HG02970 (cell line): ENCODE results near the gene ZBTB7A.

Source experiments
- ATAC-seq: cut with Tn5 transposase; IDR thresholded peaks from one replicate; pipeline ENCODE4 v1.9.1; 2021; ENCODE audit warnings: mild to moderate bottlenecking, moderate library complexity, moderate number of reproducible peaks; ENCODE audit not compliant: unreplicated experiment, low FRiP score

ZBTB7A gene

DNA sequence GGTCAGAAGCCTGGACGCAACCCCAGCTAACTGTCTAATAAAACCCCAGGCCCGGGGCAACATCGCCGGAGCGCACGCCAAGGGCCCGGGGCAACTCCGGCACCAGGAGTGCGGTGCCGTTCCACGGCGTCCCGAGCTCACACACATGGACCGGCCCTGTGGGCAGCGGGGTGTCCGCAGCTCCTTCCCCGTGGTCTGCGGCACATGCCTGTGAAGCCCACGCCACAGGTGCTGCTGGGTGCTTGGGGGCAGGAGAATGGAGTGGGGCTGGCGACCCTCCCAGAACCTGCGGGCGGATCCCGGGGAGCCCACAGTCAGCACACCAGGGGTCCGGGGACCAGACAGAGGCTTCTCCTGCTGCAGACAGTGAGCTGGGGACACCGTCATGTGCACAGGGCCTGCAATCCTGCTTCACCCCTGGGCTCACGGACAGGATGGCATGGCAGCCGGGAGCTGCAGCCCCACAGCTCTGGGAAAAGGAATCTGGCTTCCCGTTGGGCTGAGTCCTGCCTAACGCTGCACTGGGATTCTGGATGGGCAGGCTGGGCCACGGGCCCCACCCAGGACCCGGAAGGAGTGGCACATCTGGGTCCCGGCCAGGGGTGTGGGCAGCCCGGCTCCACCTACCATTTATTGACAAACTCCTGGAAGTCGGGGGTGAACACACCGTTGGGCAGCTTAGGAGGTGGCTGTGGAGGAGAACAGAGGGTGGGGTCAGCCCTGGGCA is 28.2 kb upstream of the ZBTB7A start:
- no peak for ATAC-seq

DNA sequence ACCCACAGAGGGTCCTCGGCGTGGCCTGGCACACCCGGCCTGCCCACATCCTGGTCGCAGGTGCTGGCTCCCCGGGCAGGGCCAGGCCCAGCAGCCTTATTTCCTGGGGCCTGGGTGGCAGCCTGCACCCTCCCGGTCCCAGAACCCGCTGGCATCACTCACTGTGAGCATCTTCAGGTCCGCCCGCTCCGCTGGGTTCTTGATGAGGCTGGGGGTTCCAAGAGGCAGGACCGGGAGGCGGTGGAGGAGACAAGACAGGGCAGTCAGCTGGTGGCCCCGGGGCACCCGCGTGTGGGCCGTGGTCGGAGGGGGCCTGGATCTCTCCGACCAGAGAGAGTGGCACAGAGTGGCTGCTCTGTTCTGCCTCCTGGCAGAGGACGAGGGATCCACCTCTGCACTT is 27.6 kb upstream of the ZBTB7A start:
- no peak for ATAC-seq

DNA sequence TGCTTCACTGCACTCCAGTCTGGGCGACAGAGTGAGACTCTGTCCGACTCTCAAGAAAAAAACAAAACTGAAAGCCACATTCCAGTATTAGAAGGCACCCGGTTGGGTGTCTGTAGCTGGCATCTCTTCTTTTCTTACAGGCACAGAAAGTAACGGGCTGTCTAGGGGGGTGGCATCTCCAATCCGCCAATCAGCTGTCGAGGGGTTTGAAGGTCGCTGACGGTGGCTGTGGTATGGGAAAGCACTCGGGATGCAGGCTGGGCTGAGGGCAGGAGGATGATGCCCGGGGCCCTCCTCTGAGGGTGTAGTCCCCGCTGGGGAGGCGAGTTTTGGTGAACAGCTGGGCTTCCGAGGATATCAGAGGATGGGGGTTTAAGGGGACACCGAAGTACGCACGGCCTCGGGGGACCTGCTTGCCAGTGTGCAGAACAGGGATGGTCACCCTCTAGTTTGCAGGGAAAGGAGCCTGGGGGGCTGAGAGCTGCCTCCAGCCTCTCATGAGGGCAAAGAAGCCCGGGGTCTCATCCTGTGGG is 27.0 kb upstream of the ZBTB7A start:
- no peak for ATAC-seq

DNA sequence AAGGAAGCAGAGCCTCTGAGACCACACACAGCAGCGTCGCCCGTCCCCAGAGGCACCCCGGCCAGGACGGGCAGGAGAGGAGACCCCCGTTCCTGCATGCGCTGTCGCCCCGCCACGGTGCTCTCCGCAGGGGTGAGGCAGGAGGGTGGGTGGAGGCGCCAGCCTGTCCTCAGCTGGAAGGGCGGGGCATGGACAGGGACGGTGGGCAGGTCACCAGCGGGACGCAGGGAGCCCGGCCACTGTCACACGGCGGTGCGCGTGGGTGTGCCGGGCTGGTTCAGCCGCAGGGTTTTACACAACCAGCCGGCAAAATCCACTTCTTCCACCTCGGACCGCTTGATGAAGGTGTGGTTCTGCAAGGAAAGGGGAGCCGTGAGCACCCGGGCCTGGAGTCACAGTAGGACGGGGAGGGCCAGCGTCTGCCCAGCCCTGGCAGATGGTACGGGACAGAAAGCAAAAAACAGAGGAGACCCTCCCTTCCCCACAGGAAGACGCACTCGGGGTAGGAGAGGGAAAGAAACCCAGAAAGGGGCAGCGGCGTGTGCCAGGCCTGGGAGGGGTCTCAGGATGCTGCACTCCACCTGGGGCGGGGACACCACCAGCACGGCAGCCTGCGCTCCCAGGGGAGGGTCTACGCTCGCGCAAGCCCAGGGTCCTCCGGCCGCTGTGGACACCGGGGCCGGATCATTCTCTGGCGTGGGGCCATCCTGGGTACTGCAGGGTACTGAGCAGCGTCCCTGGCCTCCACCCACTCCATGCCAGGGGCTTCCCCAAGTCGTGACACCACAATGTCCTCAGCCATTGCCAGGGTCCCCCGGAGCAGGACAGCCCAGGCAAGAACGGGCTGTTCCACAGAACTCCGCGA is 23.9 kb upstream of the ZBTB7A start:
- no peak for ATAC-seq

DNA sequence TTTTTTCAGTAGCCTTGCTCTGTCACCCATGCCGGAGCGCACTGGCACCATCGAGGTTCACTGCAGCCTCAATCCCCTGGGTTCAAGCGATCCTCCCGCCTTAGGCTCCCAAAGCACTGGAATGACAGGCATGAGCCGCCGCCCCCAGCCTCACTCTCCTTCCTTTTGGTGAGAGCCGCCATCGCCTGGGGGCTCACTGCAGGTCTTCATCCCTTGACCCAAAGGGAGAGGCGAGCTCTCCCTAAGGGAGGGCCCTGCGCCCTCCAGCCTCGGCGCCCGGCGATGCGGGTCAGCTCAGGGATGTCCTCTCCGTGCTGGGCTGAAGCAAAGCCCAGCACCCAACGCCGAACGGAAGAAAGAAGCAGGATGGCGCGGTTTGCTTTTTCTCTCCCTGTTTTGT is 23.2 kb upstream of the ZBTB7A start:
- no peak for ATAC-seq

DNA sequence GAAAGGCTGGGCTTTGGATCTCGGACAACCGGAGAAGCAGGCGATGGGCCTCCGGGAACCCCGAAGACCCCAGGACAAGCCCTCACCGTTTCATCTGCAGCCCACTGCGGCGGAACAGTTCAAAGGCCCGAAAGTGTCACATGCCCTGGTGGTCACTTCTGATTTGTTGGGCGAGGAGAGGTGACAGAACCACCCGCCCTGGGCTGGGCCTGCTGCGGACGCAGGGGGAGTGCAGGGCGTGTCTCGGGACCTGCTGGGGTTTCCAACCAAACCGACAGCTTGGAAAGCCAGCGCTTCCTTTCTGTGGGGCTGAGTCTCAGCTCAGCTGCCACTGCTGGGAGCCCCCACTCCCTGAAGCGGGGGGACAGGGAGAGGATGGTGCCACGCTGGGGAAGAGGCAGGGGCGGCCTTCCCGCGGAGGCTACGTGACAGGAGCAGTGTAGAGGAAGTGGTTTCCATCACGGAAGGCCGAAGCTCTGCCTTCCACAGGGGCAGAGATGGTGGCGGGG is 22.8 kb upstream of the ZBTB7A start:
- ATAC-seq: no peak

DNA sequence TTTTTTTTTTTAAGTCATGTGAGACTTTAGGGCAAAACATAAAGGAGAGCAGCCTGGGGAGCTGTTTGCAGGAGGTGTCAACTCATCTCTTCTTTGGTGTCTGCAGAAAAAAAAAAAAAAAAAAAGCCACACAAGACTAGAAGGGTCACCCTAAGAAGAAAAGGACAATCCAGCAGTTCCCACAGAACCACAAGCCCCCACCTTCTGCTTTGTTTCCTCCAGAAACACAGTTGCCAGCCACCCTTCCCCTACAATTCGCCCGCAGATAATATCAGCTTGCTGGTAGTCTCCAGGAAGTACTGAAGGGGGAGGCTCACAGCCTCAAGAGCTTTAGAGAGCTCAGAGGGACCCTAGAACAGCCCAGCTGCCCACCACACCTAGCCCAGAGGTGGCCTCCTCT is 22.3 kb upstream of the ZBTB7A start:
- no peak for ATAC-seq

DNA sequence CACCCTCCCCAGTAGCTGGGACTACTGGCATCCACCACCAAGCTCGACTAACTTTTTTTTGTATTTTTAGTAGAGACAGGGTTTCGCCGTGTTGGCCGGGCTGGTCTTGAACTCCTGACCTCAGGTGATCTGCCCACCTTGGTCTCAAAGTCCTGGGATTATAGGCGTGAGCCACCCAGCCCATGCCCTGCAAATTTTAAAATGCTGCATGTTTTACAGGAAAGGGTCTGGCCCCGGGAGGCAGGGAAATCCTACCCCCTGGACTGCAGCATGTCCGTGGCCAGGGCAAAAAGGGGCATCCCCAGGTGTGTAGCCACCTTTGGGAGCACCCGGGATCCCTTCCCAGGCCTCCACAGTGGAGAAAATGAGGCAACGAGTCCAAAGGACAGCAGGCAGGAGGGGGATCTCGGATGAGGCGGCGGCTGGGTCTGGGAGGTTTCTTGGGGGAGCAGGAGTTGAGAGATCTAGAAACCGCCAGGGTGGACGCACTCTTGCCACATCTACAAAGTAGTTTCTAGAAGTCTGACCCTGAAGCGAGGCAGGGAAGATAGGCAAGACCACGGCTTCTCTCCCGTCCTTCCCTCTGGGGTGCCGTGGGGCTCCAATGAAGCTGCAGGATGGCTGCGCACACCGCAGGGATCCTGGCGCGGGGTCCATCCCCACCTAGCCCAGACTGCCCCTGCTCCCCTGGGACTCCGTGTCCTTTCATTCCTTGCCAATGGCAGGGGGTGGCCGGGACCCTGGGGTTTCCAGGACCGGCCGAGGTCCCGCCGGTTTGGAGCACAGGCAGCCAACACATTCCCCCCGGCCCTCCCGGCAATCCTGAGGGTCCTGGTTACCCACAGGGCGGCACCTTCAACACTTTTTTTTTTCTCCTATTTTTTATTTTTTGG is 21.3 kb upstream of the ZBTB7A start:
- ATAC-seq: no peak

DNA sequence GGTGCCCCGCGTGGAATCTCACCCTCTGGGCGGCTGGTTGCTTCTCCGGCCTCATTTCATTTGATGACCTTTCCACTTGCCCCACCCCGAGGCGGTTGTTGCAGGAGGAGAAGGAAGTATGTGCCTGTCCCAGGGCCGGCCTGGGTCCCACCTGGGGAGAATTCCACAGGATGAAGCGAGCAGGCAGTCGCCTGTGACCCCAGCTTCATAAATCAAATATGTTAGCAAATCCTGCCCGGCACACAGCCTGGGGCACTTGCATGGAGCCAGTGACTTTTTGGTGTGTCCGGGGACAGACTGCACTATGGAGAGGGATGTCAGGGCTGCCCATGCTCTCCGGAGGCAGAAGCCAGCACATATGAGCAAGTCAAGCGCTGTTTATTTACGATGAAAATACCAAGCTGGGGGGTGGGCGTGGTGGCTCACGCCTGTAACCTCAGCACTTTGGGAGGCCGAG is 19.7 kb upstream of the ZBTB7A start:
- ATAC-seq: no peak

DNA sequence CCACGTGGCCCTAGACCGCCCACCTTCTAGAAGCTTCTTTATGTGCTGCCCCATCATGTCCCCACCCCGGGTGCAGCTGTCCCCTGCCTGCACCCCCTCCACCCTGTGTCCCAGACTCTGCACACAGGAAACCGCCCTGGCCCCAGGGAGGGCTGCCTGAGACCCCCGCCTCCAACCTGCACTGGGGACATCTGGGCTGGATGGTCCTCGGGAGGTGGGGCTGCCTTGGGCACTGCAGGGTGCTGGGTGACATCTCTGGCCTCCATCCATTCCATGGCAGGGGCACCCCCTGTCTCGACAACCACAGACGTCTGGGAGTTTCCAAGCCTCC is 17.8 kb upstream of the ZBTB7A start:
- no peak for ATAC-seq

DNA sequence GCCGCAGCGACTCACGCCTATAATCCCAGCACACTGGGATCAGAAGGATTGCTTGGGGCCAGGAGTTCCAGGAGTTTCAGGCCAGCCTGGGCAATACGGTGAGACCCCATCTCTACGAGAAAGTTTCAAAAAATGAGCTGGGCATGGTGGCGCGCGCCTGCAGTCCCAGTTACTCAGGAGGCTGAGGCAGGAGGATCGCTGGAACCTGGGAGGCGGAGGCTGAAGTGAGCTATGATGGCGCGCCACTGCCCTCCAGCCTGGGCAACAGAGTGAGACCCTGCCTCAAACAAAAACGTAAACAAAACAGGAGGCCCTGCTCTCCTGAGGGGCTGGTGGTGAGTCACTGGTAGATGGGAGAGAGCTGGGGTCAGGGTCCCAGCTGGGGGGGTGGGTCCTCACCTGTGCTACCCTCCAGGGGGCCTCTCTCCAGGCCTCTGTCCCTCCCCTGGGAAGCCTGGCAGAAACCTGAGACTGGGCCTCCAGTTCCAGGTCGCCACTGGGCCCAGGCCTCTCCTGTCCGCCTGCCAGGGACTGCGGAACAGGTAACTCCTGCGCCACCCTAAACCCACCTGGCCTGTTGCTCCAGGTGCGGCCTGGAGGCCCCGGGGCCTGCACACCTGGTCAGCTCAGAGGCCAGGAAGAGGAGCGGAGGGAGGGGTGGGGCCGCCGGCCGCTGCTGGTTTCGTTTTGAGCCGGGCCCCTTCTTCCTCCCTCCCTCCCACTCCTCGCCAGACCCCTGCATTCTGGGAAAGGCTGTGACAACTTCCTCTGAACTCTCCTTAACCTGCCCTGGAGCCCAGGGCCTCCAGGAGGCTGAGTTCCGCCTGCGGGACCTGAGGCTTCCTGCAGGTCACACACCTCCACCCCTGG is 17.2 kb upstream of the ZBTB7A start:
- ATAC-seq: no peak

DNA sequence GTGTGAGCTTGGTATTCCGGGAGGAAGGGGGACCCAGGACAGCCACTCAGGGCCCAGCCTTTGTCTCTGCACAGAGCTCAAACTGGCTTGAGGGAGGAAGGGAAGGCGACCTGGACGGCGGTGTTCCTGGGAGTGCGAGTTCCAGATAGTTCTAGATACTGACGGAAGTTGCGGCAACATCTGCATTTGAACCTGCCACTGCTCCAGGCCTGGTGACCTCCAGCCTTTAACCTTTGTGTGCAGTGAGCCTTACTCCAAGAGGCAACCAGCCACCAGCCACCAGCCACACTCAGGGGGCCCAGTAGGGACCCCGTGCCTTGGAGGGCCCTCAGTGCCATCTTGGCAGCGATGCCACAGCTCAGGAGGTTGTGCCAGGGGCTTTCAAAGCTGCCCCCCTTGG is 15.5 kb upstream of the ZBTB7A start:
- ATAC-seq: no peak

DNA sequence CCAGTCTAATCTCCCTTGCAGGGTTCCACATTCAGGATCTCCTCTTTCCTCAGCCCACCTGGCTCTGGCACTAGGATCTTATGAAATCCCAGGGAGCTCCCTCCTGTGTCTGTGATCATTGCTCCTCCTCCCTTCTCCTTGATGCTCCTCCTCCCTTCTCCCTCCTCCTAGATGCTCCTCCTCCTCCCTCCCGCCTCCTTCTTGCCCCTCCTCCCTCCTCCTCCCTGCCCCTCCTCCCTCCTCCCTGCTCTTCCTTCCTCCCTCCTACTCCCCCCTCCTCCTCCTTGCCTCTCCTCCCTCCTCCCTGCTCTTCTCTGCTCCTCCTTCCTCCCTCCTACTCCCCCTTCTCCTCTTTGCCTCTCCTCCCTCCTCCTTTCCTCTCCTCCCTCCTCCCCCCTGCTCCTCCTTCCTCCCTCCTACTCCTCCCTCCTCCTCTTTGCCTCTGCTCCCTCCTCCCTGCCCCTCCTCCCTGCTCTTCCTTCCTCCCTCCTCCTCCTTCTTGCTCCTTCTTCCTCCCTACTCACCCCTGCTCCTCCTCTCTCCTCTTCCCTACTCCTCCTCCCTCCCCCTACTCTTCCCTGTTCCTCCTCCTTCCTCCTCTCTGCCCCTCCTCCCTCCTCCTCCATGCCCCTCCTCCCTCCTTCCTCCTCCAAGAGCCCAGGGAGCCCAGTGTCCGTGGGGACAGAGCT is 14.9 kb upstream of the ZBTB7A start:
- no peak for ATAC-seq

DNA sequence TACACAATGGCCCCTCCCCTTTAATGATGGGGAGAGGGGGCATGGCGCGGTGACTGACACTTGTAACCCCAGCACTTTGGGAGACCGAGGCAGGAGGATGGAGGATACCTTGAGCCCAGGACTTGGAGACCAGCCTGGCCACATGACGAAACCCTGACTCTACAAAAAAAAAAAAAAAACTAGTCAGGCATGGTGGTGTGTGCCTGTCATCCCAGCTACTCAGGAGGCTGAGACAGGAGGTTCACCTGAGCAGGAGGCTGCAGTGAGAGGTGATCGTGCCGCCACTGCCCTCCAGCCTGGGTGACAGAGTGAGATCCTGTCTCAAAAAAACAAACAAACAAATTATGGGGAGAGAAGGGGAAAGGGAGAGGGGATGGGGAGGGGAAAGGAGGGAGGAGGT is 13.8 kb upstream of the ZBTB7A start:
- no peak for ATAC-seq

DNA sequence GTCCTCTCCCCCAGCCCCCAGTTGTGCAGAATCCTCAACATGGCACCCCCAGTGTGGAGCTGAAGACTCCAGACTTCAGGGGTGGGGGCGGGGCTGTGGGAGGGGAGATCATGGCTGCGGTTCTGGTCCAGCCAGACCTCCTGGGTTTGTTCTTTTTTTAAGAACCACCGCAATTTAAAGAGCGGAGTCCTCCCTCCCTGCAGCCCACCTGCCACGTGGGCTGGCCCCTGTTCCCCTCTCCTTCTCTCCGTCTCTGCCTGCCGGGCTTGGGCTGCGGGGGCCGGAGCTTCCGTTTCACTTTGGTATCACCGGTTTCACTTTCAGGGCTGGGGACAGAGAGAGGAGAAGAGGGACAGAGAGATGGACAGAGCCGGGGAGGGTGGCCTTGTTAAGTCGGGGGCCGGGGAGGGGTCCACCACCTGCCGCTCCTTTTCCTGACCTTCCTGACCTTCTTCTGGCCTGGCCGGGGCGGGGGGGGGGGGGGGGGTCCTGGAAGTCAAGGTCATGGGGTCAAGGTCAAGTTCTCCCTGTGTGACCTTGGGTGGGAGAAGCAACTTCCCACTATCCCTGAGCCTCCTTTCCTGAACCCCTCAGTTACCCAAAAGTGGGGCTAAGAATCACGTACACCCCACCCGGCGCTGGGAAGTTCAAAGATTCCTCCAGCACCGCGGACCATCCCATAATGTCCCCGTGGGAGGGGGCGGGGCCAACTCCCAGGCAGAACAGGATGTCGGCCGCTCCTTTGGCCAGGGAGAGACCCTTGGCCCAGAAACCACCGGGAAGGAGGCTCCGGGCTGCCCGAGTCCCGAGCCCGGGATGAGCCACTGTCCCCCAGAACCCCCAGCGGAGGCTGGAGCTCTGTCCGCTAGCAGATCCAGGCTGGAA is 11.3 kb upstream of the ZBTB7A start:
- no peak for ATAC-seq

DNA sequence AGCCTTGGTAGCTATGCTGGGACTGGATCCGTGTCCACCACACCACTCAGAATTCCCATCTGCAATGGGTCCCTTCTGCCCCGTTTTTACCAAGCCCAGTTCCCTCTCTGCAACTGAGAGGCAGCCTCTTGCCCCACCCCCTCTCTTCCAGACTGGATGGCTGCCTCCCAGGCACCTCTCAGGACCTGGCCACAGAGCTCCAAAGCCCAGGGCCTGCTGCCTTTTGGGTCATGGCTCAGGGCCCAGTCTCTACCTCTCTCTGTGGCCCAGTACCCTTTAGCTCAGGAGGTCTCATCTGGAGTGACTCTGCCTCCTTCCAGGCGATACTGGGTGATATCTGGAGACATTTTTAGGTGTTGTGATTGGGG is 10.3 kb upstream of the ZBTB7A start:
- ATAC-seq: no peak

DNA sequence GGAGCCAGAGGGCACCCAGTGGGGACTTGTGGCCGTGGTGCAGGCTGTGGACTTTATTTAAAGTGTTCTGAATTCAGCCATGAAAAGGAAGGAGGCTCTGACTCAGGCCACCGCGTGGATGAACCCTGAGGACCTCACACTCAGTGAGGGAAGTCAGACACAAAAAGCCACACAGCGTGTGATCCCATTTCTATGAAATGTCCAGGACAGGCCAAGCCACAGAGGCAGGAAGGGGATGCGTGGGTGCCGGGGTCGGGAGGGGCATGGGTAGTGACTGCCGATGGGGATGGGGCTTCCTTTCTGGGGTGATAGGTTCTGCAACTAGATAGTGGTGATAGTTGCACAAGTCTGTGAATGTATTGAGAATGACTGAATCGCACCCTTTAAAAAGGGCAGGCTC is 8.7 kb upstream of the ZBTB7A start:
- no peak for ATAC-seq

DNA sequence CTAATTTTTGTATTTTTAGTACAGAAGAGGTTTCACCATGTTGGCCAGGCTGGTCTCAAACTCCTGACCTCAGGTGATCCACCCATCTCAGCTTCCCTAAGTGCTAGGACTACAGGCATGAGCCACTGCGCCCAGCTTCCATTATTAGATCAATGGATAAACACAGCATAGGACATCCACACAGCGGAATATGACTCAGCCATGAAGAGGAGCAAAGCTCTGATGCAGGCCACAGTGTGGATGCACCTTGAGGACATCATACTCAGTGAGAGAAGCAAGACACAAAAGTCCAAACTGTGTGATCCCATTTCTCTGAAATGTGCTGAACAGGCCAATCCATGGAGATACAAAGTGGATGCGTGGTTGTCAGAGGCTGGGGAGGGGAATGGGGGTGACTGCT is 4.9 kb upstream of the ZBTB7A start:
- no peak for ATAC-seq
